Ascending aorta (tissue), 2 donors: ENCODE results near the gene PVALEF. TPM values are rescaled to one million over a fixed set of nuclear protein-coding genes. Genes with fewer than 3 reads are reported as not detected.

Source experiments
- DNase-seq, 2 donors: peaks; one replicate each; pipeline ENCODE4 v3.0.0-alpha.2; 2019; ENCODE audit warnings: low spot score in 2 of 2
- H3K27ac ChIP-seq, 2 donors: fragments of 200-600 bp; sonication (generic); one replicate each; pipeline ENCODE4 v1.5.1; 2016 to 2017; ENCODE audit warnings: mild to moderate bottlenecking in 1 of 2
- H3K27me3 ChIP-seq: fragments of 200-600 bp; sonication (generic); one replicate; pipeline ENCODE4 v1.5.1; 2017
- H3K36me3 ChIP-seq, 2 donors: fragments of 200-600 bp; sonication (generic); one replicate each; pipeline ENCODE4 v1.5.1; 2016
- H3K4me1 ChIP-seq, 2 donors: fragments of 200-600 bp; sonication (generic); one replicate each; pipeline ENCODE4 v1.5.1; 2016 to 2017; ENCODE audit warnings: mild to moderate bottlenecking in 1 of 2
- H3K4me3 ChIP-seq, 2 donors: fragments of 200-600 bp; sonication (generic); one replicate each; pipeline ENCODE4 v1.5.1; 2016 to 2017; ENCODE audit warnings: mild to moderate bottlenecking in 1 of 2
- H3K9me3 ChIP-seq, 2 donors: fragments of 200-600 bp; sonication (generic); one replicate each; pipeline ENCODE4 v1.5.1; 2016
- intact Hi-C: fragments of 100-400 bp; cut with DNase I; formaldehyde crosslinking; loops from one replicate; pipeline ENCODE4 v1.15.1; 2023
- total RNA-seq: library from RNA; depleted of rRNA; stranded (reverse); fragments of >200 nt; gene quantifications from one replicate; pipeline ENCODE4 v1.1.0, GENCODE V29; 2016
- TF ChIP-seq, protein P1 (sequence below), 3 experiments: fragments of 200-600 bp in 2 of 3; fragments of 450-650 bp in 1 of 3; sonication (generic) in 2 of 3; IDR thresholded peaks; one replicate each; pipeline ENCODE4 v1.5.1; 2016 to 2019; ENCODE audit warnings: antibody characterized with exemption in 3 of 3, mild to moderate bottlenecking in 1 of 3, moderate library complexity in 1 of 3

PVALEF gene
- total RNA-seq, 1 donor from 2014 or later: not detected

DNA sequence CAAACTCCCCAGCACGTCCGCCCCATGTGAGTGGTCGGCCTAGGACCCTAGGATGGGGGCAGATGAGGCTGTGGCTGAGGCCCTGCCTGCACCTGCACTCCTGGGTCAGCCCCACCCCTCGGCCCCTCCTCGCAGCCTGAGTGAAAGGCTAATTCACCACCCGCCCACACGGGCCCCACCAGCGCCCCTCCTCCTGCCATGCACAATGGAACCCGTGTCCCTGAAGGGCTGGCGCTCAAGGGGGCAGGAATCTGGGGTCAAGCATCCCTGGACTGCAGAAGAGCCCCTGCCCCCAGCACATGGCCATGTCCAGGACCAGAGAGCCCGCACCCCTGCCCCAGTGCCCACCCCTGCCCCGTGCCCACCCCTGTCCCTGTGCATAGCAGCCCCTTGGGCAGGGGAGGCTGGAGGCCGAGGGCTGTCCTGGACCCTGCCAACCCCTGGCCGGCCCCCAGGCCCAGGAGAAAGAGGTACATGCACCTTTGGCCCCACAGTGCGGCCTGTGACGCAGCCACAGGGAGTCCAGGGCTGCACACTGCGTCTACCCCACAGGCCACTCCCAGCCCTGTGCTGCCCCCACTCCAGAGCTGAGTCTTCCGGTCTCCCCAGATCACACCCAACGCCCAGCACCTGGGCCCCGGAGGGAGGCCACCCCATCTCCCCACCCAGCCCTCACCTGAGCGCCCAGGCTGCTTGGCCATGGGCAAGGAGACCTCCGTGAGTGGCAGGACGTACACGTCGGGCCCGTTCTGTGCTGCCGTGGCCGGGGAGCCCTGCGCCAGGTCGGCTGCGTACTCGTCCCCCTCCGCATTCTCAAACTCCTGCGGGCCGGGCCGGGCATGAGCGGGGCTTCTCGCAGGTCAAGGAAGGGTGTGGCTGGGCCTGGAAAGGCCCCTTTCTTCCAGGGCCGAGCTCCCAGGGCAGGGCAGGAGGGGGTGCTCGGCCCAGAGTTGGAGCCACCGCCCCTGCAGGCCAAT, 34.6 kb upstream of the PVALEF start:
- TF ChIP-seq, protein P1, sequence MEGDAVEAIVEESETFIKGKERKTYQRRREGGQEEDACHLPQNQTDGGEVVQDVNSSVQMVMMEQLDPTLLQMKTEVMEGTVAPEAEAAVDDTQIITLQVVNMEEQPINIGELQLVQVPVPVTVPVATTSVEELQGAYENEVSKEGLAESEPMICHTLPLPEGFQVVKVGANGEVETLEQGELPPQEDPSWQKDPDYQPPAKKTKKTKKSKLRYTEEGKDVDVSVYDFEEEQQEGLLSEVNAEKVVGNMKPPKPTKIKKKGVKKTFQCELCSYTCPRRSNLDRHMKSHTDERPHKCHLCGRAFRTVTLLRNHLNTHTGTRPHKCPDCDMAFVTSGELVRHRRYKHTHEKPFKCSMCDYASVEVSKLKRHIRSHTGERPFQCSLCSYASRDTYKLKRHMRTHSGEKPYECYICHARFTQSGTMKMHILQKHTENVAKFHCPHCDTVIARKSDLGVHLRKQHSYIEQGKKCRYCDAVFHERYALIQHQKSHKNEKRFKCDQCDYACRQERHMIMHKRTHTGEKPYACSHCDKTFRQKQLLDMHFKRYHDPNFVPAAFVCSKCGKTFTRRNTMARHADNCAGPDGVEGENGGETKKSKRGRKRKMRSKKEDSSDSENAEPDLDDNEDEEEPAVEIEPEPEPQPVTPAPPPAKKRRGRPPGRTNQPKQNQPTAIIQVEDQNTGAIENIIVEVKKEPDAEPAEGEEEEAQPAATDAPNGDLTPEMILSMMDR (IDR thresholded peaks at IDR 0.05): no peak

DNA sequence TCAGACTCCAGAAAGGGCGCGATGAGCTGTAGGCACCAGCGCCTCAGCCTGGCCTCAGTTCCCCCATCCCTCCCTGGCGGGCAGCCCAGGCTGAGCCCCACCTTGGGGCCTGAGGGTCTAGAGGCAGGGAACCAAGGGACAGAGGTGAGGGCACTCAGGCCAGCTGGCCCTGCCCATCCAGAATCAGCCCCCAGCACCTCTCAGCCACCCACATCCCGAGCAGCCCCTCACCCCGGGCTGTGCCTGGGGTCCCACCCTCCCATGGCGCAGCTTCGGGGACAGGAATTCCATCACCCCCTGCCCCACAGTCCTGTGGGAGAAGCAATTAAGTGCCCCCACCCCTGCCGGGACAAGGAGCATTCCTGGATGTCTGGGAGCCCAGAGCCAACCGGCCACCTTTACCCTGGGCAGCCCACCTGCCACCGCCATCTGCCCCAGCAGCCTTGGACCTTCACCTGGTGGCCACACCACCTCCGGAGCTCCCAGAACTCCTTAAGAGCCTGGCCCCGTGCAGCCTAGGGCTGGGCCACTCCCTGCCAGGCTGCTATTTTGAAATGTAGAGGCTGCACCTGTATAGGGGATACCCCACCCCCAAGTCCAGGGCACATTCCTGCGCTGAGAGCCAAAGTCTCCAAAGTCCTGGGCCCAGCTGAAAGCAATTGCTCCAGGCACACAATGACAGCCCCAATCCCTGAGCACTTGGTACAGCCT, 33.7 kb upstream of the PVALEF start:
- no peak for DNase-seq
- TF ChIP-seq, protein P1 (IDR thresholded peaks at IDR 0.05): no peak
- intact Hi-C loops: no loop called here
- Histone ChIP-seq H3K27ac (no peak overlapping the region), H3K27me3 (no peaks in the 10 kb centered on the region), H3K36me3 (no peaks in the 10 kb centered on the region), H3K9me3 (no peaks in the 10 kb centered on the region), H3K4me3 (no peak overlapping the region), H3K4me1 (no peaks in the 10 kb centered on the region)

More for the DNA sequence above, 34.6 kb upstream of the PVALEF start:
- intact Hi-C loops: no loop called here
- no peak overlapping the region for H3K4me3 ChIP-seq
- DNase-seq: no peak
- H3K36me3 ChIP-seq: no peaks in the 10 kb centered on the region
- no peaks in the 10 kb centered on the region for H3K27me3 ChIP-seq
- no peaks in the 10 kb centered on the region for H3K9me3 ChIP-seq
- no peaks in the 10 kb centered on the region for H3K4me1 ChIP-seq
- H3K27ac ChIP-seq: no peak overlapping the region

DNA sequence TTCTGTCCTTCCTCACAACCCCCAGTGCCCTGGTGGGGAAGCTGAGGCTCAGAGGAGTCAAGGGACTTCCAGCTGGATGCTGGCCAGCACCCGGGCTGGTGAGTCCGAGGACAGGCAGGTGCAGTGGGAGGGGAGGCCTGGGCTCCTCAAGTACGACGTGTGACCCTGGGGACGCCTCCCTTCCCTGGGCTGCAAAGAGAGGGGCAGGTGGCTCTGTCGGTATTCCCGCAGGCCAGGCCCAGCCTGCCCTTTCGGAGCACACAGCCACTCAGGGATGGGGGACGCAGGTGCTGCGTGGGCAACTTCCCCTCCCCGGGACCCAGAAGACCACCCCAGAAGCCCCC, 33.1 kb upstream of the PVALEF start:
- TF ChIP-seq, protein P1 (IDR thresholded peaks at IDR 0.05): no peak
- intact Hi-C loops: no loop called here
- Histone ChIP-seq H3K27me3 (no peaks in the 10 kb centered on the region), H3K9me3 (no peaks in the 10 kb centered on the region), H3K4me1 (no peaks in the 10 kb centered on the region), H3K36me3 (no peaks in the 10 kb centered on the region), H3K27ac (no peak overlapping the region), H3K4me3 (no peak overlapping the region)
- DNase-seq: no peak

DNA sequence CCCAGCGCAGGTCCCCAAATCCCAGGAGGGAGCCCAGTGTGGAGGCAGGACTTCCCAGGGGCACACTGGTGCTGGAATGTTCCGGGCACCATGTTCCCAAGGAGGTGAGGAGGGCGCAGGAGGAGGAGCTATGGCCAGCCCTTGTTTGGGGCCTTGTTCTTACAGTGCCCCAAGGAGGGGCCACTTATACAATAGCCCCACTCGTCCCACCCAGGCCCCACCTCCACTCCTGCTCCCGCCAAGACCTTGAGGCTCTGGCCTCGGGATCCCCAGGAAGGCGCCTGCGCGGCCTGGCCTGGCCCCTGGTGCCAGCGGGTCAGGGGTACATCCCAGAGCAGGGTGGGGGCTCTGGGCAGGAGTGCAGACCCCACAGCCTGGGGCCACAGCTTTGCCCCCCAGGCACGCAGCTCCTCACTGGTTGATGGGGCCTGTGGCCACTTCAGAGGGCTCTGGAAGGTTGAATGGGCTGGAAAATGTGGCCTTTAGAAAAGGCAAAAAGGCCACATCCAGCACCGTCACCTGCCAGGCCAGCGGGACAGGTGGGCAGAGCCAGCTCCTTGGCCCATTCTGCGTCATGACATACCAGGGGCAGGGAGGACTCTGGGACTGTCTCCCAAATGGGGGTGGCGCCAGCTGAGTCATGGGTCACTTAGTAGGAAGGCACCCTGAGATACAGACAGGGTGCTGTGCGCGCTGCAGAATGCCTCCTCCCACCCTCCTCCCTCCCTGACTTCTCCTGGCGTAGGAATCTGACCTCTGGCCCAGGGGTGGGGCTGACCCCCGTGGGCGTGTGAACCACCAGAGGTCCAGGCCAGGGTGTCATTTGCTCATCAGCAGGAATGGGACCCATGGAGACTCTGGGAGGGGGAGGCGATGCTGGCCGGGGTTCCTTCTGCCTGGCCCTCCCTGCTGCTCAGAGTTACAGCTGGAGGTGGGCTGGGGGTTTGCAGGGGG, 32.3 kb upstream of the PVALEF start:
- intact Hi-C loops: no loop called here
- Histone ChIP-seq H3K36me3 (no peaks in the 10 kb centered on the region), H3K4me3 (no peak overlapping the region), H3K4me1 (no peaks in the 10 kb centered on the region), H3K9me3 (no peaks in the 10 kb centered on the region), H3K27ac (no peak overlapping the region), H3K27me3 (no peaks in the 10 kb centered on the region)
- DNase-seq: no peak
- TF ChIP-seq, protein P1 (IDR thresholded peaks at IDR 0.05): no peak

DNA sequence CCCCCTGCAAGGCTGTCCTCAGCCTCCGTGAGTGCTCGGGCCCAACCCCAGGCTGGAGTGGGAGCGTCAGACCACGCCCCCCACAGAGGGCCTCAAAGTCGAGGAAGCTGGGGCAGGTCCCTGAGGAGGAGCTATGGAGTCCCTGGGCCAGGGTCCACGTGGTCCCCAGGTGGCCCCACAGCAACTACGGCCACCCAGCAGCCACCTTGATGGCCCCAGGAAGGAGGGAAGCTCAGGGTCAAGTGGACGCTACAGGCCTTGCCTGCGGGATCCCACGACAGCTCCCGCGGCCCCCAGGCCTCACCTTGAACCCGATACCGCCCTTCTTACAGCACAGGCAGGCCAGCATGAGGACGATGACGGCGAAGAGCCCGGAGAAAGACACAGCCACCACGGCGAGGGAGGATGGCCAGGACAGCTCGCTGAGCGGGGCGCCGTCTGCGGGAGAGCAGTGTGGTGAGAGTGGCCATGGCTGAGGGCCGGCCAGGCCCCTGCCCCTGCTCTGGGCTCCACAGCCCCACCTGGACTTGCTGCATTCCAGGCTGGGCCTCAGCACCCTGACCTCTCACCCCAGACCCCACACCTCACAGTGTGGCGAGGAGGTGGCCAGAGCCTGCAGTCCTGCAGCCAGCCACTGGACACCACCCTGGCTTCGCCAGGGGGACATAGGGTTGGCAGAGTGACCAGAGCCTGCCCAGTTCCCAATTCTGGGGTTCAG, 31.1 kb upstream of the PVALEF start:
- no peak for DNase-seq
- TF ChIP-seq, protein P1 (IDR thresholded peaks at IDR 0.05): no peak
- no peaks in the 10 kb centered on the region for H3K27me3 ChIP-seq
- no peaks in the 10 kb centered on the region for H3K4me1 ChIP-seq
- no peak overlapping the region for H3K4me3 ChIP-seq
- intact Hi-C loops: no loop called here
- no peak overlapping the region for H3K27ac ChIP-seq
- no peaks in the 10 kb centered on the region for H3K9me3 ChIP-seq
- H3K36me3 ChIP-seq: no peaks in the 10 kb centered on the region
